IMR-90 (cell line): ENCODE measurements around the gene SEMA3E. TPM values are rescaled to one million over a fixed set of nuclear protein-coding genes. Genes with fewer than 3 reads are reported as not detected.

Source experiments
- ATAC-seq: fragments of 200-7000 bp; cut with Tn5 transposase; 2 replicates; pipeline ENCODE4 v1.9.1; 2020; ENCODE audit warnings: low read depth, mild to moderate bottlenecking, moderate library complexity
- BruUV-seq: library from RNA; stranded (reverse); fragments of 400-500 nt; replicated peaks from 2 replicates; lab custom pipeline; 2021; lab: Mats Ljungman, UMichigan
- CTCF ChIA-PET: fragments of 300-600 bp; formaldehyde crosslinking; extraction: SDS; loops from one replicate; lab custom pipeline; 2021; ENCODE audit warnings: antibody characterized with exemption; lab: Yijun Ruan, JAX
- POLR2A ChIA-PET: fragments of 300-600 bp; sonication (Branson Sonifier 250); formaldehyde crosslinking; loops from one replicate; lab custom pipeline; 2022; ENCODE audit warnings: antibody characterized with exemption; ENCODE audit not compliant: unreplicated experiment; lab: Charles Lee
- DNase-seq: peaks from one replicate; pipeline ENCODE4 v3.0.0; 2013
- H2AFZ ChIP-seq: replicated peaks from 2 replicates; pipeline ENCODE3; 2013; ENCODE audit warnings: low read length, mild to moderate bottlenecking; ENCODE audit not compliant: poor library complexity
- H2AK5ac ChIP-seq: 2 replicates; pipeline ENCODE4 v1.6.1; 2013; ENCODE audit warnings: low read depth, low read length, inconsistent platforms
- H2AK9ac ChIP-seq: replicated peaks from 2 replicates; pipeline ENCODE3; 2013; ENCODE audit warnings: mild to moderate bottlenecking, low read depth, low read length, moderate library complexity; ENCODE audit not compliant: poor library complexity
- H2BK120ac ChIP-seq: 2 replicates; pipeline ENCODE4 v1.6.1; 2013; ENCODE audit warnings: low read depth, low read length, inconsistent platforms
- H2BK15ac ChIP-seq: 3 replicates; pipeline ENCODE4 v1.6.1; 2013; ENCODE audit warnings: low read depth, low read length, inconsistent platforms
- H2BK20ac ChIP-seq: 2 replicates; pipeline ENCODE4 v1.6.1; 2013; ENCODE audit warnings: low read depth, mild to moderate bottlenecking, inconsistent platforms, low read length, moderate library complexity
- H2BK5ac ChIP-seq: 2 replicates; pipeline ENCODE4 v1.6.1; 2013; ENCODE audit warnings: mild to moderate bottlenecking, low read depth, low read length, inconsistent platforms; ENCODE audit not compliant: poor library complexity, severe bottlenecking
- H3K14ac ChIP-seq: replicated peaks from 2 replicates; pipeline ENCODE4 v1.6.1; 2013; ENCODE audit warnings: low read depth, low read length, inconsistent platforms
- H3K18ac ChIP-seq: 2 replicates; pipeline ENCODE4 v1.6.1; 2013; ENCODE audit warnings: low read depth, low read length, control low read depth
- H3K23ac ChIP-seq: 2 replicates; pipeline ENCODE4 v1.6.1; 2013; ENCODE audit warnings: low read depth, low read length, inconsistent platforms
- H3K27ac ChIP-seq: 2 replicates; pipeline ENCODE4 v1.5.1; 2013; ENCODE audit warnings: mild to moderate bottlenecking, control low read depth, low read length; ENCODE audit not compliant: insufficient read depth
- H3K27me3 ChIP-seq: 2 replicates; pipeline ENCODE4 v1.6.1; 2013; ENCODE audit warnings: low read length; ENCODE audit not compliant: control insufficient read depth, insufficient read depth
- H3K36me3 ChIP-seq: 2 replicates; pipeline ENCODE4 v1.6.1; 2013; ENCODE audit warnings: low read length, mixed read lengths; ENCODE audit not compliant: control insufficient read depth, insufficient read depth
- H3K4ac ChIP-seq: 2 replicates; pipeline ENCODE4 v1.6.1; 2013; ENCODE audit warnings: low read depth, low read length, inconsistent platforms
- H3K4me1 ChIP-seq: 2 replicates; pipeline ENCODE4 v1.6.1; 2013; ENCODE audit warnings: low read length, mixed read lengths; ENCODE audit not compliant: control insufficient read depth, insufficient read depth
- H3K4me2 ChIP-seq: 2 replicates; pipeline ENCODE4 v1.6.1; 2013; ENCODE audit warnings: low read depth, mild to moderate bottlenecking, control low read depth, low read length, moderate library complexity
- H3K4me3 ChIP-seq: 2 replicates; pipeline ENCODE4 v1.5.1; 2013; ENCODE audit warnings: low read depth, mild to moderate bottlenecking, control low read depth, low read length, moderate library complexity; ENCODE audit not compliant: insufficient read depth
- H3K56ac ChIP-seq: 2 replicates; pipeline ENCODE4 v1.6.1; 2013; ENCODE audit warnings: low read length, inconsistent platforms; ENCODE audit not compliant: insufficient read depth; ENCODE audit errors: extremely low read depth
- H3K79me1 ChIP-seq, 2 experiments: 2 replicates each; pipeline ENCODE4 v1.6.1; 2013; ENCODE audit warnings: low read length in 2 of 2, inconsistent platforms in 1 of 2, low read depth in 1 of 2
- H3K9ac ChIP-seq: 2 replicates; pipeline ENCODE4 v1.6.1; 2013; ENCODE audit warnings: low read depth, low read length, control low read depth
- H3K9me1 ChIP-seq: 2 replicates; pipeline ENCODE4 v1.6.1; 2013; ENCODE audit warnings: low read length, inconsistent platforms; ENCODE audit not compliant: insufficient read depth
- H3K9me3 ChIP-seq: 2 replicates; pipeline ENCODE4 v1.6.1; 2013; ENCODE audit warnings: low read length; ENCODE audit not compliant: control insufficient read depth, insufficient read depth
- H4K20me1 ChIP-seq: 2 replicates; pipeline ENCODE4 v1.6.1; 2013; ENCODE audit warnings: low read length, inconsistent platforms; ENCODE audit not compliant: insufficient read depth
- H4K5ac ChIP-seq: 2 replicates; pipeline ENCODE4 v1.6.1; 2013; ENCODE audit warnings: mild to moderate bottlenecking, low read depth, low read length, control low read depth
- H4K8ac ChIP-seq, 2 experiments: 2 replicates each; pipeline ENCODE4 v1.6.1; 2013; ENCODE audit warnings: low read depth in 2 of 2, low read length in 2 of 2, control low read depth in 1 of 2, inconsistent platforms in 1 of 2
- H4K91ac ChIP-seq: 2 replicates; pipeline ENCODE4 v1.6.1; 2013; ENCODE audit warnings: low read depth, low read length, inconsistent platforms; ENCODE audit not compliant: insufficient read depth
- BHLHE40 ChIP-seq: fragments of 150-350 bp; IDR thresholded peaks from 2 replicates; pipeline ENCODE4 v1.6.1; 2016; ENCODE audit warnings: mild to moderate bottlenecking, low read depth, low read length
- CEBPB ChIP-seq: IDR thresholded peaks from 2 replicates; pipeline ENCODE4 v1.6.1; 2012; ENCODE audit warnings: low read depth, low read length, improper control_type of control experiment
- ELK1 ChIP-seq: fragments of 150-350 bp; IDR thresholded peaks from 2 replicates; pipeline ENCODE4 v1.6.1; 2016; ENCODE audit warnings: low read depth, mild to moderate bottlenecking, low read length, moderate library complexity, borderline replicate concordance
- FOS ChIP-seq: fragments of 150-350 bp; IDR thresholded peaks from 2 replicates; pipeline ENCODE4 v1.6.1; 2016; ENCODE audit warnings: low read depth, low read length
- MAFK ChIP-seq: IDR thresholded peaks from 2 replicates; pipeline ENCODE4 v1.6.1; 2012; ENCODE audit warnings: low read depth, low read length, improper control_type of control experiment
- NFE2L2 ChIP-seq: fragments of 150-350 bp; IDR thresholded peaks from 2 replicates; pipeline ENCODE4 v1.6.1; 2016; ENCODE audit warnings: low read depth, mild to moderate bottlenecking, low read length
- POLR2A ChIP-seq: IDR thresholded peaks from 2 replicates; pipeline ENCODE4 v1.6.1; 2012; ENCODE audit warnings: mild to moderate bottlenecking, low read depth, low read length
- RCOR1 ChIP-seq: IDR thresholded peaks from 2 replicates; pipeline ENCODE4 v1.6.1; 2012; ENCODE audit warnings: mild to moderate bottlenecking, low read length, improper control_type of control experiment; ENCODE audit not compliant: insufficient replicate concordance
- RFX5 ChIP-seq: IDR thresholded peaks from 2 replicates; pipeline ENCODE4 v1.8.0; 2012; ENCODE audit warnings: low read depth, mild to moderate bottlenecking, low read length, moderate library complexity
- USF2 ChIP-seq: fragments of 150-350 bp; IDR thresholded peaks from 2 replicates; pipeline ENCODE4 v1.6.1; 2017; ENCODE audit warnings: mild to moderate bottlenecking, antibody characterized with exemption, low read length, low read depth
- WGBS, 2 experiments: methylation state at CpG; one replicate each; pipeline versions ENCODE4 v1.1.5 to v1.1.7; 2013; ENCODE audit warnings: missing lambda C conversion rate in 2 of 2; ENCODE audit not compliant: insufficient read length in 1 of 2; ENCODE audit errors: extremely low coverage in 2 of 2; 5-methylcytosine and 5-hydroxymethylcytosine counted together
- dilution Hi-C: fragments of 300-500 bp; cut with HindIII; formaldehyde crosslinking; loops from one replicate; pipeline ENCODE4 v1.14.3; 2018; ENCODE audit warnings: low sequenced_read_pairs; ENCODE audit not compliant: unreplicated experiment
- in situ Hi-C: fragments of 300-500 bp; cut with MboI; formaldehyde crosslinking; loops from 3 replicates; pipeline ENCODE4 v1.14.3; 2019; ENCODE audit warnings: low sequenced_read_pairs, inconsistent platforms, mixed read lengths
- intact Hi-C: fragments of 100-400 bp; cut with micrococcal nuclease; formaldehyde crosslinking; loops from 2 replicates; pipeline ENCODE4 v1.10.0; 2022
- polyA plus RNA-seq, 3 experiments: library from polyadenylated mRNA; depleted of rRNA; stranded (reverse); fragments of >200 nt; gene quantifications; 2 replicates each; pipeline ENCODE4 v1.2.3, GENCODE V29; 2012; ENCODE audit warnings: low replicate concordance in 1 of 3
- total RNA-seq: library from RNA; depleted of rRNA; stranded (reverse); fragments of >200 nt; gene quantifications from 2 replicates; pipeline ENCODE4 v1.2.3, GENCODE V29; 2012
- TF ChIP-seq, protein P1 (sequence below): conservative IDR thresholded peaks from 2 replicates; pipeline ENCODE4 v1.5.1; 2012; ENCODE audit warnings: mild to moderate bottlenecking, low read depth, low read length, improper control_type of control experiment

The SEMA3E gene
- total and polyA plus RNA-seq, 2 of the 4 experiments (the other 2 are of a cell fraction): 0.31 to 0.72 TPM

GRCh38 chr7:83451501-83452045 is 197.4 kb downstream of the SEMA3E start:
- Histone ChIP-seq H3K9me3 (no peaks in the 10 kb centered on the region), H2BK20ac (no peak overlapping the region), H3K18ac (no peak overlapping the region), H3K79me1 (no peaks in the 10 kb centered on the region), H3K27me3 (no peaks in the 10 kb centered on the region), H3K9ac (no peak overlapping the region), H3K4me3 (no peak overlapping the region), H2AK9ac (no peak overlapping the region), H2AK5ac (no peak overlapping the region), H4K8ac (no peak overlapping the region), H2AFZ (no peak overlapping the region), H3K23ac (no peak overlapping the region), H3K4me1 (no peaks in the 10 kb centered on the region), H3K4ac (no peak overlapping the region), H3K9me1 (no peaks in the 10 kb centered on the region), H2BK120ac (no peak overlapping the region), H2BK5ac (no peak overlapping the region), H4K91ac (no peak overlapping the region), H3K4me2 (no peak overlapping the region), H3K14ac (no peak overlapping the region), H2BK15ac (no peak overlapping the region), H3K27ac (no peak overlapping the region), H4K20me1 (no peaks in the 10 kb centered on the region), H3K56ac (no peak overlapping the region), H4K5ac (no peak overlapping the region), H3K36me3 (no peaks in the 10 kb centered on the region)
- CTCF ChIA-PET: no interaction called here
- dilution Hi-C loops (no loop called here), intact Hi-C loops (no loop called here), in situ Hi-C loops (no loop called here)
- ATAC-seq (no peak), DNase-seq (no peak)
- no TSS peak for BruUV-seq
- POLR2A ChIA-PET: no interaction called here
- no peak for TF ChIP-seq BHLHE40
- no peak for TF ChIP-seq ELK1
- no peak for TF ChIP-seq USF2
- TF ChIP-seq MAFK: no peak
- TF ChIP-seq RCOR1: no peak
- TF ChIP-seq FOS: no peak
- no peak for TF ChIP-seq NFE2L2
- TF ChIP-seq POLR2A: no peak
- no peak for TF ChIP-seq RFX5
- TF ChIP-seq, protein P1, sequence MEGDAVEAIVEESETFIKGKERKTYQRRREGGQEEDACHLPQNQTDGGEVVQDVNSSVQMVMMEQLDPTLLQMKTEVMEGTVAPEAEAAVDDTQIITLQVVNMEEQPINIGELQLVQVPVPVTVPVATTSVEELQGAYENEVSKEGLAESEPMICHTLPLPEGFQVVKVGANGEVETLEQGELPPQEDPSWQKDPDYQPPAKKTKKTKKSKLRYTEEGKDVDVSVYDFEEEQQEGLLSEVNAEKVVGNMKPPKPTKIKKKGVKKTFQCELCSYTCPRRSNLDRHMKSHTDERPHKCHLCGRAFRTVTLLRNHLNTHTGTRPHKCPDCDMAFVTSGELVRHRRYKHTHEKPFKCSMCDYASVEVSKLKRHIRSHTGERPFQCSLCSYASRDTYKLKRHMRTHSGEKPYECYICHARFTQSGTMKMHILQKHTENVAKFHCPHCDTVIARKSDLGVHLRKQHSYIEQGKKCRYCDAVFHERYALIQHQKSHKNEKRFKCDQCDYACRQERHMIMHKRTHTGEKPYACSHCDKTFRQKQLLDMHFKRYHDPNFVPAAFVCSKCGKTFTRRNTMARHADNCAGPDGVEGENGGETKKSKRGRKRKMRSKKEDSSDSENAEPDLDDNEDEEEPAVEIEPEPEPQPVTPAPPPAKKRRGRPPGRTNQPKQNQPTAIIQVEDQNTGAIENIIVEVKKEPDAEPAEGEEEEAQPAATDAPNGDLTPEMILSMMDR: no peak
- TF ChIP-seq CEBPB: no peak
- WGBS, 2 experiments: 14% methylated on average over 1 of the region's 4 CpGs; no CpG with 5 or more reads in 1 of the 2 experiments
